HEK293 (cell line): Measurements from ENCODE around the gene DNAH11.
A peak's percentile ranks its signal among the peaks of the same experiment; 100 is the strongest.
"Not testable (repeated sequence)": the region's sequence is repeated elsewhere in the genome, so short reads cannot be mapped to it uniquely, and the experiment has no call there.

ENCODE experiments used
- CTCF ChIA-PET: fragments of 350-600 bp; formaldehyde crosslinking; extraction: SDS; loops from one replicate; lab custom pipeline; 2021; ENCODE audit warnings: antibody characterized with exemption; lab: Yijun Ruan, JAX
- POLR2A ChIA-PET: fragments of 300-600 bp; formaldehyde crosslinking; extraction: SDS; loops from one replicate; lab custom pipeline; 2020; ENCODE audit warnings: antibody characterized with exemption, inconsistent platforms; lab: Yijun Ruan, JAX
- H3K27ac ChIP-seq: fragments of 200-500 bp; sonication (Bioruptor generic); 2 replicates; pipeline ENCODE4 v1.5.1; 2014; ENCODE audit warnings: low read depth, low read length, control low read depth, inconsistent platforms; ENCODE audit errors: extremely low read depth
- H3K36me3 ChIP-seq, 2 experiments: fragments of 200-500 bp in 1 of 2; sonication (Bioruptor generic) in 1 of 2; 1 replicate in 1 of 2; 2 replicates in 1 of 2; pipeline ENCODE4 v1.5.1; 2014 to 2017; ENCODE audit warnings: inconsistent platforms in 2 of 2, low read length in 2 of 2; ENCODE audit not compliant: control insufficient read depth in 2 of 2, insufficient read depth in 1 of 2
- H3K4me1 ChIP-seq: fragments of 200-500 bp; sonication (Bioruptor generic); 2 replicates; pipeline ENCODE4 v1.5.1; 2014; ENCODE audit warnings: mild to moderate bottlenecking, low read length, inconsistent platforms; ENCODE audit not compliant: control insufficient read depth, insufficient read depth
- H3K4me3 ChIP-seq: 2 replicates; pipeline ENCODE4 v1.5.1; 2011; ENCODE audit warnings: low read depth, mild to moderate bottlenecking, control low read depth, low read length, moderate library complexity
- H3K9me3 ChIP-seq: fragments of 200-500 bp; sonication (Bioruptor generic); 2 replicates; pipeline ENCODE4 v1.5.1; 2014; ENCODE audit warnings: low read depth, low read length, inconsistent platforms; ENCODE audit not compliant: control insufficient read depth, insufficient read depth
- SCRT2 ChIP-seq: fragments of 450-650 bp; formaldehyde crosslinking; IDR thresholded peaks from 2 replicates; pipeline ENCODE4 v1.5.1; 2016; ENCODE audit warnings: missing biosample characterization, missing genetic modification characterization
- ZBTB11 ChIP-seq: fragments of 450-650 bp; formaldehyde crosslinking; conservative IDR thresholded peaks from 2 replicates; pipeline ENCODE4 v1.5.1; 2016; ENCODE audit warnings: low read depth, missing biosample characterization, missing genetic modification characterization
- ZNF394 ChIP-seq: fragments of 450-650 bp; formaldehyde crosslinking; IDR thresholded peaks from 2 replicates; pipeline ENCODE4 v1.5.1; 2016; ENCODE audit warnings: missing biosample characterization, missing genetic modification characterization, mild to moderate bottlenecking, moderate library complexity, borderline replicate concordance
- ZNF561 ChIP-seq: fragments of 450-650 bp; IDR thresholded peaks from 2 replicates; pipeline ENCODE4 v1.5.1; 2018; ENCODE audit warnings: missing biosample characterization, missing genetic modification characterization, borderline replicate concordance
- ZNF626 ChIP-seq: fragments of 450-650 bp; sonication (Bioruptor Pico); formaldehyde crosslinking; IDR thresholded peaks from 2 replicates; pipeline ENCODE4 v1.5.1; 2018; ENCODE audit warnings: missing biosample characterization, missing genetic modification characterization, inconsistent platforms
- ZNF707 ChIP-seq: fragments of 450-650 bp; formaldehyde crosslinking; IDR thresholded peaks from 2 replicates; pipeline ENCODE4 v1.5.1; 2016; ENCODE audit warnings: missing biosample characterization, missing genetic modification characterization
- TF ChIP-seq, protein P1 (sequence below): fragments of 450-650 bp; IDR thresholded peaks from 2 replicates; pipeline ENCODE4 v1.5.1; 2018; ENCODE audit warnings: missing biosample characterization, missing genetic modification characterization
- TF ChIP-seq, protein P2 (sequence below): fragments of 450-650 bp; formaldehyde crosslinking; IDR thresholded peaks from 2 replicates; pipeline ENCODE4 v1.5.1; 2017; ENCODE audit warnings: missing biosample characterization, mild to moderate bottlenecking, missing genetic modification characterization, moderate library complexity
- TF ChIP-seq, protein P3 (sequence below): fragments of 450-650 bp; formaldehyde crosslinking; IDR thresholded peaks from 2 replicates; pipeline ENCODE4 v1.5.1; 2016; ENCODE audit warnings: missing biosample characterization, missing genetic modification characterization

DNAH11 gene

DNA sequence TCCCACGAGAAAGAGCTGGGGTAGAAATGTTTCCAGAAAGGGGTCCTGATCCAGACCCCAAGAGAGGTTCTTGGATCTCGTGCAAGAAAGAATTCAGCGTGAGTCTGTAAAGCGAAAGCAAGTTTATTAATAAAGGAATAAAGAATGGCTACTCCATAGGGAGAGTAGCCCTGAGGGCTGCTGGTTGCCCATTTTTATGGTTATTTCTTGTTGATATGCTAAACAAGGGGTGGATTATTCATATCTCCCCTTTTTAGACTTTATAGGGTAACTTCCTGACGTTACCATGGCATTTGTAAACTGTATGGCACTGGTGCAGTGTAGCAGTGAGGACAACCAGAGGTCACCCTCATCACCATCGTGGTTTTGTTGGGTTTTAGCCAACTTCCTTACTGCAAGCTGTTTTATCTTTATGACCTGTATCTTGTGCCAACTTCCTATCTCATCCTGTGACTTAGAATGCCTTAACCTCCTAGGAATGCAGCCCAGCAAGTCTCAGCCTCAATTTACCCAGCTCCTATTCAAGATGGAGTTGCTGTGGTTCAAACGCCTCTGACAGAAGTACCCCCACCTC, 322.9 kb downstream of the DNAH11 start:
- not testable (repeated sequence) for H3K27ac ChIP-seq, H3K9me3 ChIP-seq, H3K4me3 ChIP-seq, H3K36me3 ChIP-seq, H3K4me1 ChIP-seq
- ChIA-PET POLR2A (interaction anchor here (0.6 kb wide), 2 partner anchors 12 to 31 kb away, joined by 3 read pairs; no protein-coding TSS in a partner anchor), CTCF (interaction anchor here (0.7 kb wide), 1 partner anchor 1270 kb away, joined by 3 read pairs; no protein-coding TSS in a partner anchor)
- TF ChIP-seq, protein P1, sequence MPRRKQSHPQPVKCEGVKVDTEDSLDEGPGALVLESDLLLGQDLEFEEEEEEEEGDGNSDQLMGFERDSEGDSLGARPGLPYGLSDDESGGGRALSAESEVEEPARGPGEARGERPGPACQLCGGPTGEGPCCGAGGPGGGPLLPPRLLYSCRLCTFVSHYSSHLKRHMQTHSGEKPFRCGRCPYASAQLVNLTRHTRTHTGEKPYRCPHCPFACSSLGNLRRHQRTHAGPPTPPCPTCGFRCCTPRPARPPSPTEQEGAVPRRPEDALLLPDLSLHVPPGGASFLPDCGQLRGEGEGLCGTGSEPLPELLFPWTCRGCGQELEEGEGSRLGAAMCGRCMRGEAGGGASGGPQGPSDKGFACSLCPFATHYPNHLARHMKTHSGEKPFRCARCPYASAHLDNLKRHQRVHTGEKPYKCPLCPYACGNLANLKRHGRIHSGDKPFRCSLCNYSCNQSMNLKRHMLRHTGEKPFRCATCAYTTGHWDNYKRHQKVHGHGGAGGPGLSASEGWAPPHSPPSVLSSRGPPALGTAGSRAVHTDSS (tag by site-specific recombination) = peak; percentile 46; the same call in 1 of the 2 replicates

GRCh38 chr7:21866731-21867130, 323.9 kb downstream of the DNAH11 start:
- H3K27ac ChIP-seq = no peak overlapping the region
- no peaks in the 10 kb centered on the region for H3K4me1 ChIP-seq
- ChIA-PET POLR2A (no interaction called here), CTCF (no interaction called here)
- no peaks in the 10 kb centered on the region for H3K9me3 ChIP-seq
- H3K4me3 ChIP-seq = no peak overlapping the region
- H3K36me3 ChIP-seq = no peaks in the 10 kb centered on the region
- TF ChIP-seq ZBTB11 (tag by site-specific recombination) = no peak

GRCh38 chr7:21867226-21867625, 324.4 kb downstream of the DNAH11 start:
- no peaks in the 10 kb centered on the region for H3K9me3 ChIP-seq
- H3K4me3 ChIP-seq = no peak overlapping the region
- no peaks in the 10 kb centered on the region for H3K4me1 ChIP-seq
- H3K36me3 ChIP-seq = no peaks in the 10 kb centered on the region
- no peak for TF ChIP-seq ZNF707 (tag by site-specific recombination)
- TF ChIP-seq, all 188 proteins: peak for 0
- H3K27ac ChIP-seq = no peak overlapping the region
- ChIA-PET POLR2A (no interaction called here), CTCF (no interaction called here)

GRCh38 chr7:21867816-21868575, 325.2 kb downstream of the DNAH11 start:
- Histone ChIP-seq H3K9me3 (no peaks in the 10 kb centered on the region), H3K36me3 (no peaks in the 10 kb centered on the region), H3K4me1 (no peaks in the 10 kb centered on the region), H3K4me3 (no peak overlapping the region), H3K27ac (no peak overlapping the region)
- ChIA-PET CTCF (no interaction called here), POLR2A (no interaction called here)
- TF ChIP-seq SCRT2 (tag by site-specific recombination) = peak; percentile 31; the same call in 1 of the 2 replicates
- no peak for TF ChIP-seq ZNF394 (tag by site-specific recombination)
- TF ChIP-seq, protein P2, sequence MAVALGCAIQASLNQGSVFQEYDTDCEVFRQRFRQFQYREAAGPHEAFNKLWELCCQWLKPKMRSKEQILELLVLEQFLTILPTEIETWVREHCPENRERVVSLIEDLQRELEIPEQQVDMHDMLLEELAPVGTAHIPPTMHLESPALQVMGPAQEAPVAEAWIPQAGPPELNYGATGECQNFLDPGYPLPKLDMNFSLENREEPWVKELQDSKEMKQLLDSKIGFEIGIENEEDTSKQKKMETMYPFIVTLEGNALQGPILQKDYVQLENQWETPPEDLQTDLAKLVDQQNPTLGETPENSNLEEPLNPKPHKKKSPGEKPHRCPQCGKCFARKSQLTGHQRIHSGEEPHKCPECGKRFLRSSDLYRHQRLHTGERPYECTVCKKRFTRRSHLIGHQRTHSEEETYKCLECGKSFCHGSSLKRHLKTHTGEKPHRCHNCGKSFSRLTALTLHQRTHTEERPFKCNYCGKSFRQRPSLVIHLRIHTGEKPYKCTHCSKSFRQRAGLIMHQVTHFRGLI (tag by site-specific recombination) = no peak
- no peak for TF ChIP-seq ZNF626 (tag by site-specific recombination)
- TF ChIP-seq ZNF561 = no peak
- TF ChIP-seq, protein P3, sequence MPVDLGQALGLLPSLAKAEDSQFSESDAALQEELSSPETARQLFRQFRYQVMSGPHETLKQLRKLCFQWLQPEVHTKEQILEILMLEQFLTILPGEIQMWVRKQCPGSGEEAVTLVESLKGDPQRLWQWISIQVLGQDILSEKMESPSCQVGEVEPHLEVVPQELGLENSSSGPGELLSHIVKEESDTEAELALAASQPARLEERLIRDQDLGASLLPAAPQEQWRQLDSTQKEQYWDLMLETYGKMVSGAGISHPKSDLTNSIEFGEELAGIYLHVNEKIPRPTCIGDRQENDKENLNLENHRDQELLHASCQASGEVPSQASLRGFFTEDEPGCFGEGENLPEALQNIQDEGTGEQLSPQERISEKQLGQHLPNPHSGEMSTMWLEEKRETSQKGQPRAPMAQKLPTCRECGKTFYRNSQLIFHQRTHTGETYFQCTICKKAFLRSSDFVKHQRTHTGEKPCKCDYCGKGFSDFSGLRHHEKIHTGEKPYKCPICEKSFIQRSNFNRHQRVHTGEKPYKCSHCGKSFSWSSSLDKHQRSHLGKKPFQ (tag by site-specific recombination) = no peak
- TF ChIP-seq, all 188 proteins: peak for 1
